Measurements from ENCODE around the gene CYLD. TPM values are rescaled to one million over a fixed set of nuclear protein-coding genes. Genes with fewer than 3 reads are reported as not detected.

CYLD gene
- total RNA-seq, 1 donor, result 457 TPM

GRCh38 chr16:50804290-50804907 lies 62.5 kb downstream of the CYLD start:
- Histone ChIP-seq H3K4me1 (ENCODE audit: insufficient read depth, low read length) (peaks cover 6% of the 10 kb centered on the region), H3K9me3 (ENCODE audit: low read depth, low read length) (no peaks in the 10 kb centered on the region), H3K4me3 (ENCODE audit: low read length) (no peak overlapping the region), H3K27me3 (ENCODE audit: insufficient read depth, low read length) (no peaks in the 10 kb centered on the region)

DNA sequence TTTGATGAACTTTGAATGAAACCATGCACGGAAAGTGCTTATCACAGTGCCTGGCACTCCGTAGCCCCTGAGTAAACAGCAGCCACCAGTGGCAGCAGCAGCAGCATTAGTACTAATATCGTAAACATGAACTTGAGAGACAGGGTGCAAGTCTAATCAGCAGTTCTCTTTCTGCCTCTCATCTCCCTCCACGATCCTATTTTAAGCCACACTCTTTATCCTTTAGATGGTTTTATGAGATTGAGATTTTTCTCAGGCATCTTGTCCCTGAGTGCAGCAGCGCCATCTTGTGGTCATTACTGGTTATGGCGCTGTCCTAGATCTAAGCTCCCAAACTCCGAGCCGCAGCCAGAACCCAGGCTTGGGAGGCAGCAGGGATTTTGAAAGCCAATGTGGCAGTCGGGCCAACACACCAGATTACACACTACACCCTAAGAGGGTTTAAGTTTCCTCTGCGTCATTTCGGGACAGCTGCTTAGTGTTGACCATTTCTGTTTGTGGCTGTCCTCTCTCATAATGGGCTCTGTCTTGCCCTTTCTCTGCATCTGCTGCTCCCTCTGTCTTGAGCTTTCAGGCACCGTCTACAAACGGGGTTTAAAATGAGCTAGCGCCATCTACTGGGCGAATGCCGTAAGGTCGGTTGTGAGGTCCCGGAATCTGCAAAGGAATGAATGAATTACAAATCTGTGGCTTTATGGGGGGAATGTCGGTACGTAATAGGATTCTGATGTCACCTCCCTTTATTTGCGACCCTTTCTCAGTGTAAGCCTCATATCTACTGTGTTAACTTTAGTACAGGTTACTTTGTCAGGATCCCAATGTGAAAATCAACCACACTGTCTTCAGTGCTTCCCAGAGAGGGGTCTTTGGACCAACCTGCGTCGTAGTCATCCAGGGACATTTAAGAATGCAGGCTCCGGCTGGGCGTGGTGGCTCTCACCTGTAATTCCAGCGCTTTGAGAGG lies 64.5 kb downstream of the CYLD start:
- Histone ChIP-seq H3K9me3 (ENCODE audit: low read depth, low read length) (no peaks in the 10 kb centered on the region), H3K27me3 (ENCODE audit: insufficient read depth, low read length) (no peaks in the 10 kb centered on the region), H3K4me1 (ENCODE audit: insufficient read depth, low read length) (peaks cover 6% of the 10 kb centered on the region), H3K4me3 (ENCODE audit: low read length) (no peak overlapping the region)

- no peaks in the 10 kb centered on the region for H3K27me3 ChIP-seq (ENCODE audit: insufficient read depth, low read length)
- H3K9me3 ChIP-seq (ENCODE audit: low read depth, low read length), result no peaks in the 10 kb centered on the region
- H3K4me1 ChIP-seq (ENCODE audit: insufficient read depth, low read length), result peaks cover 6% of the 10 kb centered on the region
- H3K4me3 ChIP-seq (ENCODE audit: low read length), result no peak overlapping the region
Measured at GRCh38 chr16:50808929-50809538, 67.1 kb downstream of the CYLD start.

- H3K9me3 ChIP-seq (ENCODE audit: low read depth, low read length), result no peaks in the 10 kb centered on the region
- H3K27me3 ChIP-seq (ENCODE audit: insufficient read depth, low read length), result no peaks in the 10 kb centered on the region
- H3K4me1 ChIP-seq (ENCODE audit: insufficient read depth, low read length), result peaks cover 6% of the 10 kb centered on the region
- H3K4me3 ChIP-seq (ENCODE audit: low read length), result no peak overlapping the region
Measured at GRCh38 chr16:50809561-50809960, 67.7 kb downstream of the CYLD start.

DNA sequence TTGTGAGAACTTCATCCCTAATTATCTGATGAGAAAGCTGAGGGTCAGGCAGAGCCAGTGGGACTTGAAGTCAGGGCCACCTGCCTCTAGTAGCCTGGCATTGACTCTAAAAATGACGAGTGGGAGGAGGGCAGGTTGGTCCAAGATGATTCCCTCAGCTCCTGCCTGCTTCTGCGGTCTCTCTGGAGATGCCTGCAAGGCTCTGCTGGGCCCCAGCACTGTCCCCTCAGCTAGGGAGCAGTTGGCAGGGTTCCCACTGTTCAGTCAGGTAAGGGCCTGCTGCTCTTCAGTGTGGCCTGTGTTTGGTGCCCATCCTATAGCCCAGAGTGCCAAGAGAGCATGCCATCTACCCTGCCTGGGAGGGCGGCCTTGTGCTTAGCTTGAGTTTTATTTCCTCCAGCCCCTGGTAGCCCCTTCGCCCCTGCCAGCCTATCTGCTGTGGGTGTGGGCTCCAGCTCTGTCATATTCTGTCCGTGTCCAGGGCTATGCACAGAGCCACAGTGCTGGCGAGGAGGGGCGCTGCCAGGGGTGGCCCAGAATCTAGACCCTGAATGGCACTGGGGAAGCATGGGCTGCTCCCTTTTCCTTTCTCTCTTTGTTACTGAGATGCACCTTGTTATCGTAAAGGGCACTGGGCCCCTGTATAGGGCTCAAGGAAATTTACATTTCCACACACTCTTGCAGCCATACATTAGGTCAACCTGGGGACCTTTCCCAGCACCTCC lies 68.5 kb downstream of the CYLD start:
- Histone ChIP-seq H3K9me3 (ENCODE audit: low read depth, low read length) (no peaks in the 10 kb centered on the region), H3K4me1 (ENCODE audit: insufficient read depth, low read length) (peaks cover 6% of the 10 kb centered on the region), H3K4me3 (ENCODE audit: low read length) (no peak overlapping the region), H3K27me3 (ENCODE audit: insufficient read depth, low read length) (no peaks in the 10 kb centered on the region)

GRCh38 chr16:50812046-50812445 lies 70.2 kb downstream of the CYLD start:
- H3K9me3 ChIP-seq (ENCODE audit: low read depth, low read length), result no peaks in the 10 kb centered on the region
- no peaks in the 10 kb centered on the region for H3K4me1 ChIP-seq (ENCODE audit: insufficient read depth, low read length)
- H3K4me3 ChIP-seq (ENCODE audit: low read length), result no peak overlapping the region
- no peaks in the 10 kb centered on the region for H3K27me3 ChIP-seq (ENCODE audit: insufficient read depth, low read length)

- no peaks in the 10 kb centered on the region for H3K27me3 ChIP-seq (ENCODE audit: insufficient read depth, low read length)
- H3K9me3 ChIP-seq (ENCODE audit: low read depth, low read length), result no peaks in the 10 kb centered on the region
- no peak overlapping the region for H3K4me3 ChIP-seq (ENCODE audit: low read length)
- no peaks in the 10 kb centered on the region for H3K4me1 ChIP-seq (ENCODE audit: insufficient read depth, low read length)
Measured at GRCh38 chr16:50812876-50813466, 71.1 kb downstream of the CYLD start.

- Histone ChIP-seq H3K4me3 (ENCODE audit: low read length) (no peak overlapping the region), H3K27me3 (ENCODE audit: insufficient read depth, low read length) (no peaks in the 10 kb centered on the region), H3K9me3 (ENCODE audit: low read depth, low read length) (no peaks in the 10 kb centered on the region), H3K4me1 (ENCODE audit: insufficient read depth, low read length) (no peaks in the 10 kb centered on the region)
Measured at GRCh38 chr16:50814052-50814451, 72.2 kb downstream of the CYLD start.

- Histone ChIP-seq H3K4me1 (ENCODE audit: insufficient read depth, low read length) (no peaks in the 10 kb centered on the region), H3K27me3 (ENCODE audit: insufficient read depth, low read length) (no peaks in the 10 kb centered on the region), H3K9me3 (ENCODE audit: low read depth, low read length) (no peaks in the 10 kb centered on the region), H3K4me3 (ENCODE audit: low read length) (no peak overlapping the region)
Measured at GRCh38 chr16:50814541-50814940, 72.7 kb downstream of the CYLD start.

DNA sequence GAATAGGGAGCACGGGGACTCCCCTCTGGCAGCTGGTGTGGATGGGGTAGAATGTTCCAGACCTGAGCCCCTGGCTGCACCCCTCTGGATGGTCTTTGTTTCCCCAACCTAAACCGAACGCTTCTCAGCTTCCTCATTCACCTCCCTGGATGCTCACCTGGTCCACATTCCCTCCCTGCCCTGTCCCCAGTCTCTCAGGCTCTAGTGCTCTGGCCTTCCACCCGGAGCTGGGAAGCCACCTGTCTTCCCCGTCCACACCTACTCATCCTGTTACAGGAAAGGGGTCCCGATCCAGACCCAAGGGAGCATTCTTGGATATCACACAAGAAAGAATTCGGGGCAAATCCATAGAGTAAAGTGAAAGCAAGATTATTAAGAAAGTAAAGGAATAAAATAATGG lies 73.5 kb downstream of the CYLD start:
- H3K9me3 ChIP-seq (ENCODE audit: low read depth, low read length), result no peaks in the 10 kb centered on the region
- no peaks in the 10 kb centered on the region for H3K4me1 ChIP-seq (ENCODE audit: insufficient read depth, low read length)
- no peaks in the 10 kb centered on the region for H3K27me3 ChIP-seq (ENCODE audit: insufficient read depth, low read length)

GRCh38 chr16:50816901-50817555 lies 75.1 kb downstream of the CYLD start:
- Histone ChIP-seq H3K4me3 (ENCODE audit: low read length) (no peak overlapping the region), H3K9me3 (ENCODE audit: low read depth, low read length) (no peaks in the 10 kb centered on the region), H3K27me3 (ENCODE audit: insufficient read depth, low read length) (no peaks in the 10 kb centered on the region), H3K4me1 (ENCODE audit: insufficient read depth, low read length) (no peaks in the 10 kb centered on the region)

More for the DNA sequence above, 73.5 kb downstream of the CYLD start:
- H3K4me3 ChIP-seq (ENCODE audit: low read length), result no peak overlapping the region

- Histone ChIP-seq H3K27me3 (ENCODE audit: insufficient read depth, low read length) (no peaks in the 10 kb centered on the region), H3K4me1 (ENCODE audit: insufficient read depth, low read length) (no peaks in the 10 kb centered on the region), H3K4me3 (ENCODE audit: low read length) (no peak overlapping the region), H3K9me3 (ENCODE audit: low read depth, low read length) (no peaks in the 10 kb centered on the region)
Measured at GRCh38 chr16:50818380-50818779, 76.5 kb downstream of the CYLD start.

DNA sequence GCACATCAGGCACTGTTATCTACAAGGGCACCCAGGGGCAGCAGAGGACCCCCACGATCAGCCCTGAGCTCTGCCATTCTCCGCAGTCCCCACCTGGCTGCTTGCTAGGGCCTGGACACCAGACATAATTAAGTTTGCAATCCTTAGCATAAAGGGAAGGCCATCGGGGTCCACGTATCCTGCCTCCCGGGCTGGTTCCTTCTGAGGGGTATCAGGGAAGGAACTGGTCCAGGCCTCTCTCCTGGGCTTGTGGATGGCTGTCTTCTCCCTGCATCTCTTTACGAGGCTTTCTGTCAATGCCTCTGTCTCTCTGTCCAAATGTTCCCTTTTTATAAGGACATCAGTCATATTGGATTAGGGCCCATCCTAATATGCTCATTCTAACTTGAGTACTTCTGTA lies 77.8 kb downstream of the CYLD start:
- Histone ChIP-seq H3K9me3 (ENCODE audit: low read depth, low read length) (no peaks in the 10 kb centered on the region), H3K27me3 (ENCODE audit: insufficient read depth, low read length) (peaks cover 3% of the 10 kb centered on the region), H3K4me3 (ENCODE audit: low read length) (no peak overlapping the region), H3K4me1 (ENCODE audit: insufficient read depth, low read length) (no peaks in the 10 kb centered on the region)

- H3K27me3 ChIP-seq (ENCODE audit: insufficient read depth, low read length), result peaks cover 3% of the 10 kb centered on the region
- H3K9me3 ChIP-seq (ENCODE audit: low read depth, low read length), result no peaks in the 10 kb centered on the region
- no peaks in the 10 kb centered on the region for H3K4me1 ChIP-seq (ENCODE audit: insufficient read depth, low read length)
- no peak overlapping the region for H3K4me3 ChIP-seq (ENCODE audit: low read length)
Measured at GRCh38 chr16:50820225-50820624, 78.3 kb downstream of the CYLD start.

All from mononuclear cell (primary cell).